Stomach (tissue), 9 donors: ENCODE measurements around the gene TALDO1. TPM values are rescaled to one million over a fixed set of nuclear protein-coding genes. Genes with fewer than 3 reads are reported as not detected.

Experiments
- DNase-seq, 2 donors: peaks; one replicate each; pipeline versions ENCODE4 v3.0.0 to v3.0.0-alpha.2; 2013 to 2019
- H3K27ac ChIP-seq, 5 donors: fragments of 200-600 bp in 4 of 5; sonication (generic) in 4 of 5; one replicate each; pipeline ENCODE4 v1.5.1; 2013 to 2019; ENCODE audit warnings: mild to moderate bottlenecking in 1 of 5, moderate library complexity in 1 of 5
- H3K27me3 ChIP-seq, 3 donors: fragments of 200-600 bp; sonication (generic); one replicate each; pipeline ENCODE4 v1.5.1; 2017 to 2019; ENCODE audit warnings: mixed run types in 1 of 3
- H3K36me3 ChIP-seq, 4 donors: fragments of 200-600 bp; sonication (generic); 1 replicate in 3 of 4; 2 replicates in 1 of 4; pipeline ENCODE4 v1.5.1; 2016 to 2019
- H3K4me1 ChIP-seq, 4 donors: fragments of 200-600 bp; sonication (generic); one replicate each; pipeline ENCODE4 v1.5.1; 2016 to 2019
- H3K4me3 ChIP-seq, 4 donors: fragments of 200-600 bp; sonication (generic) in 3 of 4; one replicate each; pipeline ENCODE4 v1.5.1; 2016 to 2019; ENCODE audit warnings: mild to moderate bottlenecking in 1 of 4
- H3K9me3 ChIP-seq, 4 donors: fragments of 200-600 bp; sonication (generic); one replicate each; pipeline ENCODE4 v1.5.1; 2016 to 2019
- CTCF ChIP-seq, 7 experiments: fragments of 450-650 bp in 4 of 7; fragments of 200-600 bp in 3 of 7; sonication (generic) in 3 of 7; IDR thresholded peaks; one replicate each; pipeline ENCODE4 v1.5.1; 2016 to 2019; ENCODE audit warnings: antibody characterized with exemption in 7 of 7, control low read depth in 2 of 7, mild to moderate bottlenecking in 1 of 7
- EP300 ChIP-seq: sonication (generic); formaldehyde crosslinking; IDR thresholded peaks from one replicate; pipeline ENCODE4 v1.6.1; 2017; ENCODE audit warnings: antibody characterized with exemption
- POLR2A ChIP-seq, 4 donors: fragments of 450-650 bp; IDR thresholded peaks; one replicate each; pipeline ENCODE4 v1.6.1; 2016; ENCODE audit warnings: antibody characterized with exemption in 4 of 4, control low read depth in 2 of 4, mild to moderate bottlenecking in 1 of 4, moderate library complexity in 1 of 4
- POLR2AphosphoS5 ChIP-seq, 3 donors: sonication (generic); formaldehyde crosslinking; IDR thresholded peaks; one replicate each; pipeline ENCODE4 v1.6.1; 2016; ENCODE audit warnings: antibody characterized with exemption in 3 of 3
- WGBS, 5 donors: extraction: QIAGEN DNeasy Blood & Tissue Kit in 3 of 5; methylation state at CpG; one replicate each; pipeline versions ENCODE4 v1.1.5 to v1.1.7; 2013 to 2018; 5-methylcytosine and 5-hydroxymethylcytosine counted together
- intact Hi-C: fragments of 100-400 bp; cut with DNase I; formaldehyde crosslinking; loops from one replicate; pipeline ENCODE4 v1.15.1; 2023; ENCODE audit warnings: low total_unique reads
- polyA plus RNA-seq, 3 donors: library from polyadenylated mRNA; stranded (reverse); fragments of 200-250 nt; gene quantifications; one replicate each; pipeline ENCODE4 v1.2.3, GENCODE V29; 2013
- total RNA-seq, 5 donors: library from RNA; depleted of rRNA; stranded (reverse); fragments of >200 nt; gene quantifications; one replicate each; pipeline versions ENCODE4 v1.1.0 to v1.2.3, GENCODE V29; 2014 to 2016
- donor health status: healthy with polysubstance abuse.
- donor health status: Bipolar disorder and iron deficiency.
- donor health status: healthy.

The TALDO1 gene
- total and polyA plus RNA-seq, 8 donors = 85.9 to 258 (median 180) TPM

DNA sequence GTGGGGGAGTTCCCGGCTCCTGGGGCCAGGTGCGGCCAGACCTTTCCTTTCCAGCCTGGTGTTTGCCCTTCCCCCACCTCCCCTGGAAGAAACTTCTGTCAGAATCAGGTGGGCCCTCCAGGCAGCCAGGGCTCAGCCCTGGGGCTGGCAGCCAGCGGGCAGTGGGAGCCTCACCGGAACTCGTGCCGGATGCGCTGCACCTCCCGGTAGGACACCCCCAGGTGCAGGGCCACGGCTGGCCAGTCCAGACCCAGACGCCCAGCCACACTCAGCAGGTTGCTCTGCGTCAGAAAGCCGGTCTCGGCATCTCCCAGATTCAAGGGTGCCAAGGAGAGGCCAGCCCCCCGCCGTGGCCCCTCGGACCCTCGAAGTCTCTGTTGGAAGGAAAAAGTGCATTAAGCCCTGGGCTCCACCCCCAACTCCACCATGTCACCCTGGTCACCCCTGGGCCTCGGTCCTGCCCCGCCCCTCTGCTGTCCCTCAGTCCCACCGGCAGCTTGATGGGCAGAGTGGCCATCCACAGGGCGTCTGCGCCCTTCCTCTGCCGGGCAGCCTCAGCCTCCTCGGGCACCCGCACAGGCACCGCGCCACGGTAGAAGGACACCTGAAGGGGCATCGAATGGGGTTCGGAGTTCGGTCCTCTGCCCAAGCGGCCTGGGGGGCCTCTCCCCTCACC is 52.5 kb downstream of the TALDO1 start:
- no peak overlapping the region for H3K4me3 ChIP-seq
- intact Hi-C loops = no loop called here
- TF ChIP-seq CTCF (IDR thresholded peaks at IDR 0.05) (no peak), POLR2A (IDR thresholded peaks at IDR 0.05) (no peak), EP300 (no peak), POLR2AphosphoS5 (IDR thresholded peaks at IDR 0.05) (no peak)
- peaks cover 34 to 53% (median 49%) of the 10 kb centered on the region in 4 donors for H3K4me1 ChIP-seq
- H3K9me3 ChIP-seq = no peaks in the 10 kb centered on the region
- WGBS, 5 donors = 91 to 96% (median 94%) methylated on average over 14 to 32 of the region's 32 CpGs
- H3K27ac ChIP-seq = no peak overlapping the region
- no peaks in the 10 kb centered on the region for H3K27me3 ChIP-seq
- DNase-seq = no peak
- peaks cover 11 to 45% (median 39%) of the 10 kb centered on the region in 4 donors for H3K36me3 ChIP-seq

DNA sequence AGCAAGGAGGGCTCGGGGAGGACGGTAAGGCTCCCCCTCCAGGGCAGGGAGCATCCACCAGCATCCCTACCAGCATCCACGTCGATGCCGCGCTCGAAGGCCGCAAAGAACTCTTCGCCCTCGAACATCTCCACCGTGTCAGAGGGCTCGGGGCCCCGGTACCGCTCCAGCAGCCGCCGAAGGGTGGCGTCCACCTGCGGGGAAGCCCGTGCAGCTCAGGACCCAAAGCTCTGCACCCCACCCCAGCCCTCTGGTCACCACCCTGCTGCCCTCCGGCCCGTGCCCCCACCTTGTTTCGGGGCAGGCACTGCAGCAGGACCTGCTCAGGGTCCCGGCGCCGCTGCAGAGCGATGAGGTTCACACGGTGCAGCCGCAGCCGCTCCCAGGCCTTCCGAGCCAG is 53.2 kb downstream of the TALDO1 start:
- no peak overlapping the region for H3K4me3 ChIP-seq
- no peak overlapping the region for H3K27ac ChIP-seq
- no peak for DNase-seq
- WGBS, 5 donors = 90 to 96% (median 95%) methylated on average over 16 to 30 of the region's 30 CpGs
- intact Hi-C loops = no loop called here
- TF ChIP-seq POLR2AphosphoS5 (IDR thresholded peaks at IDR 0.05) (no peak), CTCF (IDR thresholded peaks at IDR 0.05) (no peak), POLR2A (IDR thresholded peaks at IDR 0.05) (no peak), EP300 (no peak)
- no peaks in the 10 kb centered on the region for H3K9me3 ChIP-seq
- peaks cover 11 to 44% (median 39%) of the 10 kb centered on the region in 4 donors for H3K36me3 ChIP-seq
- no peaks in the 10 kb centered on the region for H3K27me3 ChIP-seq
- H3K4me1 ChIP-seq = peaks cover 30 to 51% (median 49%) of the 10 kb centered on the region in 4 donors

- 86 to 90% (median 88%) methylated on average over 8 to 20 of the region's 20 CpGs for WGBS, 5 donors
- Histone ChIP-seq H3K4me1 (peaks cover 33 to 52% (median 48%) of the 10 kb centered on the region in 4 donors), H3K27ac (no peak overlapping the region), H3K9me3 (no peaks in the 10 kb centered on the region), H3K27me3 (no peaks in the 10 kb centered on the region), H3K36me3 (peaks cover 11 to 44% (median 39%) of the 10 kb centered on the region in 4 donors), H3K4me3 (no peak overlapping the region)
- TF ChIP-seq CTCF (IDR thresholded peaks at IDR 0.05) = no peak
- no peak for TF ChIP-seq EP300
- TF ChIP-seq POLR2AphosphoS5 (IDR thresholded peaks at IDR 0.05) = no peak
- TF ChIP-seq POLR2A (IDR thresholded peaks at IDR 0.05) = no peak
- intact Hi-C loops = no loop called here
- DNase-seq = no peak
Measured at GRCh38 chr11:801097-801780, 54.0 kb downstream of the TALDO1 start.

- intact Hi-C loops = no loop called here
- DNase-seq = no peak
- H3K36me3 ChIP-seq = peaks cover 11 to 44% (median 39%) of the 10 kb centered on the region in 4 donors
- H3K27me3 ChIP-seq = no peaks in the 10 kb centered on the region
- H3K4me3 ChIP-seq = no peak overlapping the region
- no peak for TF ChIP-seq POLR2AphosphoS5 (IDR thresholded peaks at IDR 0.05)
- TF ChIP-seq CTCF (IDR thresholded peaks at IDR 0.05) = no peak
- no peak for TF ChIP-seq EP300
- TF ChIP-seq POLR2A (IDR thresholded peaks at IDR 0.05) = no peak
- peaks cover 25 to 45% (median 39%) of the 10 kb centered on the region in 4 donors for H3K4me1 ChIP-seq
- 95 to 99% (median 97%) methylated on average over 16 to 21 of the region's 21 CpGs for WGBS, 5 donors
- H3K9me3 ChIP-seq = no peaks in the 10 kb centered on the region
- no peak overlapping the region for H3K27ac ChIP-seq
Measured at GRCh38 chr11:802018-802617, 54.9 kb downstream of the TALDO1 start.
